Neural progenitor cell (in vitro differentiated cells): ENCODE measurements around the gene RAB3GAP2. TPM values are rescaled to one million over a fixed set of nuclear protein-coding genes. Genes with fewer than 3 reads are reported as not detected.
"Not testable (repeated sequence)": the region's sequence is repeated elsewhere in the genome, so short reads cannot be mapped to it uniquely, and the experiment has no call there.

Source experiments
- DNase-seq: peaks from one replicate; pipeline ENCODE4 v3.0.0-alpha.2; 2016; ENCODE audit warnings: low spot score
- H2AFZ ChIP-seq: fragments of 200-600 bp; sonication (generic); replicated peaks from 2 replicates; pipeline ENCODE4 v1.6.1; 2016; ENCODE audit warnings: antibody characterized with exemption
- H3F3A ChIP-seq: fragments of 200-600 bp; sonication (generic); 2 replicates; pipeline ENCODE4 v1.6.1; 2016; ENCODE audit warnings: antibody characterized with exemption, low read depth
- H3K27ac ChIP-seq: fragments of 200-600 bp; sonication (generic); 2 replicates; pipeline ENCODE4 v1.5.1; 2016; ENCODE audit warnings: mild to moderate bottlenecking
- H3K27me3 ChIP-seq: fragments of 200-600 bp; sonication (generic); 2 replicates; pipeline ENCODE4 v1.6.1; 2016; ENCODE audit warnings: mild to moderate bottlenecking, moderate library complexity
- H3K36me3 ChIP-seq: fragments of 200-600 bp; sonication (generic); 2 replicates; pipeline ENCODE4 v1.5.1; 2016
- H3K4me1 ChIP-seq: fragments of 200-600 bp; sonication (generic); 2 replicates; pipeline ENCODE4 v1.6.1; 2016; ENCODE audit warnings: mixed run types
- H3K4me2 ChIP-seq: fragments of 200-600 bp; sonication (generic); 2 replicates; pipeline ENCODE4 v1.6.1; 2016
- H3K4me3 ChIP-seq: fragments of 200-600 bp; sonication (generic); 2 replicates; pipeline ENCODE4 v1.5.1; 2016
- H3K79me2 ChIP-seq: fragments of 200-600 bp; sonication (generic); 2 replicates; pipeline ENCODE4 v1.6.1; 2016; ENCODE audit warnings: low read depth
- H3K9ac ChIP-seq: fragments of 200-600 bp; sonication (generic); 2 replicates; pipeline ENCODE4 v1.6.1; 2016
- H3K9me3 ChIP-seq: fragments of 200-600 bp; sonication (generic); 2 replicates; pipeline ENCODE4 v1.5.1; 2016; ENCODE audit warnings: low read depth
- H4K20me1 ChIP-seq: fragments of 200-600 bp; sonication (generic); 2 replicates; pipeline ENCODE4 v1.6.1; 2016; ENCODE audit warnings: low read depth
- H3K27ac Mint-ChIP-seq: 3 replicates; pipeline ENCODE4 v1.8.0; 2021; ENCODE audit warnings: mixed read lengths
- H3K27me3 Mint-ChIP-seq: 2 replicates; pipeline ENCODE4 v1.8.0; 2022; ENCODE audit warnings: low read depth, mild to moderate bottlenecking, inconsistent platforms, moderate library complexity, mixed read lengths; ENCODE audit not compliant: insufficient read depth
- H3K36me3 Mint-ChIP-seq: 3 replicates; pipeline ENCODE4 v1.8.0; 2021; ENCODE audit warnings: mixed read lengths
- H3K4me1 Mint-ChIP-seq: 3 replicates; pipeline ENCODE4 v1.8.0; 2021; ENCODE audit warnings: mixed read lengths
- H3K4me3 Mint-ChIP-seq: 3 replicates; pipeline ENCODE4 v1.8.0; 2021; ENCODE audit warnings: mild to moderate bottlenecking, moderate library complexity, mixed read lengths
- H3K9me3 Mint-ChIP-seq: 3 replicates; pipeline ENCODE4 v1.8.0; 2020; ENCODE audit warnings: mixed read lengths
- EZH2 ChIP-seq: fragments of 200-600 bp; sonication (generic); IDR thresholded peaks from 2 replicates; pipeline ENCODE4 v1.6.1; 2017; ENCODE audit warnings: antibody characterized with exemption, mild to moderate bottlenecking, moderate library complexity
- EZH2phosphoT487 ChIP-seq: fragments of 200-600 bp; sonication (generic); IDR thresholded peaks from 2 replicates; pipeline ENCODE4 v1.6.1; 2017; ENCODE audit warnings: antibody characterized with exemption
- total RNA-seq: library from RNA; depleted of rRNA; stranded (reverse); fragments of >200 nt; gene quantifications from 2 replicates; pipeline ENCODE4 v1.2.3, GENCODE V29; 2015; ENCODE audit warnings: low replicate concordance
- TF ChIP-seq, protein P1 (sequence below): fragments of 200-600 bp; sonication (generic); IDR thresholded peaks from 2 replicates; pipeline ENCODE4 v1.5.1; 2017; ENCODE audit warnings: antibody characterized with exemption, mild to moderate bottlenecking

RAB3GAP2 gene
- total RNA-seq, 1 donor from 2014 or later: 36.4 TPM

DNA sequence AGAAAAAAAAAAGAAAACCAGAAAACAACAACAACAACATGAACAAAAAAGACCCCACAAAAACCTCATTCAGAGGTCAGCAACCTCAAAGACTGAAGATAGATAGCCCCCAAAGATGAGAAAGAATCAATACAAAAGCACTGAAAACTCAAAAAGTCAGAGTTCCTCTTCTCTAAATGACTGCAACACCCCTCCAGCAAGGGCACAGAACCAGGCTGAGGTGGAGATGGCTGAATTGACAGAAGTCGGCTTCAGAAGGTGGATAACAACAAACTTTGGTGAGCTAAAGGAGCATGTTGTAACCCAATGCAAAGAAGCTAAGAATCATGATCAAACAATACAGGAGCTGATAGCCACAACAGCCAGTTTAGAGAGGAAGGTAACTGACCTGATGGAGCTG is 17.0 kb downstream of the RAB3GAP2 start:
- no peaks in the 10 kb centered on the region for H4K20me1 ChIP-seq
- peaks cover 14% of the 10 kb centered on the region for H3F3A ChIP-seq
- H3K27ac ChIP-seq: no peak overlapping the region
- Mint-ChIP-seq H3K4me1 (no peaks in the 10 kb centered on the region), H3K27me3 (peaks cover 6% of the 10 kb centered on the region), H3K9me3 (peaks cover 66% of the 10 kb centered on the region), H3K27ac (no peak overlapping the region), H3K4me3 (no peak overlapping the region), H3K36me3 (peaks cover 64% of the 10 kb centered on the region)
- H3K4me3 ChIP-seq: no peak overlapping the region
- peaks cover 14% of the 10 kb centered on the region for H3K9me3 ChIP-seq
- no peak overlapping the region for H3K4me2 ChIP-seq
- no peaks in the 10 kb centered on the region for H3K27me3 ChIP-seq
- H2AFZ ChIP-seq: no peak overlapping the region
- H3K79me2 ChIP-seq: peaks cover 81% of the 10 kb centered on the region
- no peak overlapping the region for H3K9ac ChIP-seq
- peaks cover 19% of the 10 kb centered on the region for H3K36me3 ChIP-seq
- no peak for DNase-seq
- TF ChIP-seq EZH2 (no peak), EZH2phosphoT487 (no peak)
- TF ChIP-seq, protein P1, sequence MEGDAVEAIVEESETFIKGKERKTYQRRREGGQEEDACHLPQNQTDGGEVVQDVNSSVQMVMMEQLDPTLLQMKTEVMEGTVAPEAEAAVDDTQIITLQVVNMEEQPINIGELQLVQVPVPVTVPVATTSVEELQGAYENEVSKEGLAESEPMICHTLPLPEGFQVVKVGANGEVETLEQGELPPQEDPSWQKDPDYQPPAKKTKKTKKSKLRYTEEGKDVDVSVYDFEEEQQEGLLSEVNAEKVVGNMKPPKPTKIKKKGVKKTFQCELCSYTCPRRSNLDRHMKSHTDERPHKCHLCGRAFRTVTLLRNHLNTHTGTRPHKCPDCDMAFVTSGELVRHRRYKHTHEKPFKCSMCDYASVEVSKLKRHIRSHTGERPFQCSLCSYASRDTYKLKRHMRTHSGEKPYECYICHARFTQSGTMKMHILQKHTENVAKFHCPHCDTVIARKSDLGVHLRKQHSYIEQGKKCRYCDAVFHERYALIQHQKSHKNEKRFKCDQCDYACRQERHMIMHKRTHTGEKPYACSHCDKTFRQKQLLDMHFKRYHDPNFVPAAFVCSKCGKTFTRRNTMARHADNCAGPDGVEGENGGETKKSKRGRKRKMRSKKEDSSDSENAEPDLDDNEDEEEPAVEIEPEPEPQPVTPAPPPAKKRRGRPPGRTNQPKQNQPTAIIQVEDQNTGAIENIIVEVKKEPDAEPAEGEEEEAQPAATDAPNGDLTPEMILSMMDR: no peak
- peaks cover 6% of the 10 kb centered on the region for H3K4me1 ChIP-seq

DNA sequence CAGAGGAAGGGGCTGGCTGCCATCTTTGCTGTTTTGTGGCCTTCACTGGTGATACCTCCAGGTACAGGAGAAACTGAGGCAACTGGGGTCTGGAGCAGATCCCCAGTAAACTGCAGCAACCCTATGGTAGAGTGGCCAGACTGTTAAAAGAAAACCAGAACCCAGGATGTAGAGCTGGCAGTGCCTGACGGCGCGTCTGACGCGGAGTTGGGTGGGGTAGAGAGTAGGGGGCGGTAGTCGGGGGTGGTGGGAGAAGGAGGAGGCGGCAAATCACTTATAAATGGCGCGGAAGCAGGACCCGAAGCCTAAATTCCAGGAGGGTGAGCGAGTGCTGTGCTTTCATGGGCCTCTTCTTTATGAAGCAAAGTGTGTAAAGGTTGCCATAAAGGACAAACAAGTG is 19.0 kb downstream of the RAB3GAP2 start:
- peaks cover 72% of the 10 kb centered on the region for H3K36me3 Mint-ChIP-seq
- H3K27ac ChIP-seq: peak overlapping the region; percentile 80
- H3K27me3 Mint-ChIP-seq: peaks cover 10% of the 10 kb centered on the region
- not testable (repeated sequence) for H4K20me1 ChIP-seq, H2AFZ ChIP-seq, H3K4me1 ChIP-seq, H3K27ac Mint-ChIP-seq, H3K4me1 Mint-ChIP-seq, H3K9ac ChIP-seq, H3K4me2 ChIP-seq, H3K4me3 Mint-ChIP-seq, H3K27me3 ChIP-seq, DNase-seq, H3K4me3 ChIP-seq
- H3K9me3 Mint-ChIP-seq: peaks cover 71% of the 10 kb centered on the region
- peaks cover 19% of the 10 kb centered on the region for H3K36me3 ChIP-seq
- peaks cover 80% of the 10 kb centered on the region for H3K79me2 ChIP-seq
- peaks cover 14% of the 10 kb centered on the region for H3F3A ChIP-seq
- peaks cover 27% of the 10 kb centered on the region for H3K9me3 ChIP-seq

DNA sequence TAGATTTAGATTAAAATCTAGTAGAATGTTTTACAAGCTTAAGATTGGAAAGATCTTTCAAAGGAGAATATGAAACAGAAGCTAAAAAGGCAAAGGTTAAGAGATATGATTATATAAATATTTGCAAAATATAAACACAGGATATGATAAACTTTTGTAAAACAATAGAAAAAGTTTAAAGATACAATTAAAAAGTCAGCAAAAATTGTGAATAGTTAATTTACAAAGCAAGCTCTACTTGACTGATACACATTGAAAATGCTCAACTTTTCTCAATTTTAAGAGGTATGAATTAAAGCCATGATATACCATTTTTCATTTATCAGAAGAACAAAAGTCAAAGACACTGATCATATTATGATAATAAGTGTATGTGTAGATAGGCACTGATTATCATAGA is 21.0 kb downstream of the RAB3GAP2 start:
- peaks cover 28% of the 10 kb centered on the region for H3K36me3 ChIP-seq
- no peaks in the 10 kb centered on the region for H3K4me1 Mint-ChIP-seq
- no peak overlapping the region for H3K4me3 Mint-ChIP-seq
- H2AFZ ChIP-seq: no peak overlapping the region
- H3F3A ChIP-seq: peaks cover 14% of the 10 kb centered on the region
- no peak overlapping the region for H3K9ac ChIP-seq
- H3K9me3 Mint-ChIP-seq: peaks cover 66% of the 10 kb centered on the region
- peaks cover 6% of the 10 kb centered on the region for H3K4me1 ChIP-seq
- H3K27me3 ChIP-seq: no peaks in the 10 kb centered on the region
- H3K9me3 ChIP-seq: peaks cover 27% of the 10 kb centered on the region
- no peak for DNase-seq
- H3K27ac Mint-ChIP-seq: no peak overlapping the region
- no peak overlapping the region for H3K27ac ChIP-seq
- peaks cover 76% of the 10 kb centered on the region for H3K79me2 ChIP-seq
- H3K36me3 Mint-ChIP-seq: peaks cover 71% of the 10 kb centered on the region
- no peaks in the 10 kb centered on the region for H4K20me1 ChIP-seq
- TF ChIP-seq, protein P1: no peak
- no peak overlapping the region for H3K4me3 ChIP-seq
- no peak overlapping the region for H3K4me2 ChIP-seq
- peaks cover 10% of the 10 kb centered on the region for H3K27me3 Mint-ChIP-seq

DNA sequence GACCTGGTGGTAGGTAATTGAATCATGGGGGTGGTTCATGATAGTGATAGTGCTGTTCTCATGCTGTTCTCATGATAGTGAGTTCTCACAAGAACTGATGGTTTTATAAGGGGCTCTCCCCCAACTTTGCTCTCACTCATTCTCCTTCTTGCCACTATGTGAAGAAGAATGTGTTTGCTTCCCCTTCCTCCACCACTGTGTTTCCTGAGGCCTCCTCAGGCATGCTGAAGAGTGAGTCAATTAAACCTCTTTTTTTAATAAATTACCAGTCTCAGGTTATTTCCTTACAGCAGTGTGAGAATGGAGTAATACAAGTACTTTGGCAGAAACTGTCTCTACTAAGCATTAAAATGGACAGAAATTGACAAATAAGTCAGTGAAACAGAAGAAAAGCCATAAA is 21.6 kb downstream of the RAB3GAP2 start:
- H3F3A ChIP-seq: peaks cover 14% of the 10 kb centered on the region
- Mint-ChIP-seq H3K36me3 (peaks cover 70% of the 10 kb centered on the region), H3K27ac (no peak overlapping the region), H3K4me1 (no peaks in the 10 kb centered on the region), H3K27me3 (peaks cover 10% of the 10 kb centered on the region), H3K4me3 (no peak overlapping the region), H3K9me3 (peaks cover 66% of the 10 kb centered on the region)
- no peaks in the 10 kb centered on the region for H3K27me3 ChIP-seq
- no peak overlapping the region for H3K4me3 ChIP-seq
- no peak overlapping the region for H3K9ac ChIP-seq
- TF ChIP-seq, protein P1: no peak
- TF ChIP-seq EZH2phosphoT487 (no peak), EZH2 (no peak)
- no peaks in the 10 kb centered on the region for H4K20me1 ChIP-seq
- peaks cover 6% of the 10 kb centered on the region for H3K4me1 ChIP-seq
- H3K79me2 ChIP-seq: peaks cover 70% of the 10 kb centered on the region
- no peak for DNase-seq
- H3K4me2 ChIP-seq: no peak overlapping the region
- H3K9me3 ChIP-seq: peaks cover 27% of the 10 kb centered on the region
- H3K27ac ChIP-seq: no peak overlapping the region
- peaks cover 28% of the 10 kb centered on the region for H3K36me3 ChIP-seq
- H2AFZ ChIP-seq: no peak overlapping the region
